ENCODE data around the gene C9orf72. TPM values are rescaled to one million over a fixed set of nuclear protein-coding genes. Genes with fewer than 3 reads are reported as not detected.
A peak's percentile ranks its signal among the peaks of the same experiment; 100 is the strongest.
"Not testable (repeated sequence)": the region's sequence is repeated elsewhere in the genome, so short reads cannot be mapped to it uniquely, and the experiment has no call there.

Gene C9orf72, protein sequence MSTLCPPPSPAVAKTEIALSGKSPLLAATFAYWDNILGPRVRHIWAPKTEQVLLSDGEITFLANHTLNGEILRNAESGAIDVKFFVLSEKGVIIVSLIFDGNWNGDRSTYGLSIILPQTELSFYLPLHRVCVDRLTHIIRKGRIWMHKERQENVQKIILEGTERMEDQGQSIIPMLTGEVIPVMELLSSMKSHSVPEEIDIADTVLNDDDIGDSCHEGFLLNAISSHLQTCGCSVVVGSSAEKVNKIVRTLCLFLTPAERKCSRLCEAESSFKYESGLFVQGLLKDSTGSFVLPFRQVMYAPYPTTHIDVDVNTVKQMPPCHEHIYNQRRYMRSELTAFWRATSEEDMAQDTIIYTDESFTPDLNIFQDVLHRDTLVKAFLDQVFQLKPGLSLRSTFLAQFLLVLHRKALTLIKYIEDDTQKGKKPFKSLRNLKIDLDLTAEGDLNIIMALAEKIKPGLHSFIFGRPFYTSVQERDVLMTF
- polyA plus RNA-seq (2012; ENCODE audit: insufficient read depth, insufficient read length): 12.0 TPM

DNA sequence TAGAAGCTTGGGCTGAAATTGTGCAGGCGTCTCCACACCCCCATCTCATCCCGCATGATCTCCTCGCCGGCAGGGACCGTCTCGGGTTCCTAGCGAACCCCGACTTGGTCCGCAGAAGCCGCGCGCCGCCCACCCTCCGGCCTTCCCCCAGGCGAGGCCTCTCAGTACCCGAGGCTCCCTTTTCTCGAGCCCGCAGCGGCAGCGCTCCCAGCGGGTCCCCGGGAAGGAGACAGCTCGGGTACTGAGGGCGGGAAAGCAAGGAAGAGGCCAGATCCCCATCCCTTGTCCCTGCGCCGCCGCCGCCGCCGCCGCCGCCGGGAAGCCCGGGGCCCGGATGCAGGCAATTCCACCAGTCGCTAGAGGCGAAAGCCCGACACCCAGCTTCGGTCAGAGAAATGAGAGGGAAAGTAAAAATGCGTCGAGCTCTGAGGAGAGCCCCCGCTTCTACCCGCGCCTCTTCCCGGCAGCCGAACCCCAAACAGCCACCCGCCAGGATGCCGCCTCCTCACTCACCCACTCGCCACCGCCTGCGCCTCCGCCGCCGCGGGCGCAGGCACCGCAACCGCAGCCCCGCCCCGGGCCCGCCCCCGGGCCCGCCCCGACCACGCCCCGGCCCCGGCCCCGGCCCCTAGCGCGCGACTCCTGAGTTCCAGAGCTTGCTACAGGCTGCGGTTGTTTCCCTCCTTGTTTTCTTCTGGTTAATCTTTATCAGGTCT lies at the start of gene C9orf72:
Gene C9orf72, minus strand, starts transcription at position 564 of the 716 bp plus-strand sequence. CDS start 6,361 bp downstream, outside the sequence.
- DNase-seq (ENCODE audit: low read depth, low spot score): no peak
- peak within 1 kb of the TSS; percentile 79 for H3K4me3 ChIP-seq (ENCODE audit: low read length)

DNA sequence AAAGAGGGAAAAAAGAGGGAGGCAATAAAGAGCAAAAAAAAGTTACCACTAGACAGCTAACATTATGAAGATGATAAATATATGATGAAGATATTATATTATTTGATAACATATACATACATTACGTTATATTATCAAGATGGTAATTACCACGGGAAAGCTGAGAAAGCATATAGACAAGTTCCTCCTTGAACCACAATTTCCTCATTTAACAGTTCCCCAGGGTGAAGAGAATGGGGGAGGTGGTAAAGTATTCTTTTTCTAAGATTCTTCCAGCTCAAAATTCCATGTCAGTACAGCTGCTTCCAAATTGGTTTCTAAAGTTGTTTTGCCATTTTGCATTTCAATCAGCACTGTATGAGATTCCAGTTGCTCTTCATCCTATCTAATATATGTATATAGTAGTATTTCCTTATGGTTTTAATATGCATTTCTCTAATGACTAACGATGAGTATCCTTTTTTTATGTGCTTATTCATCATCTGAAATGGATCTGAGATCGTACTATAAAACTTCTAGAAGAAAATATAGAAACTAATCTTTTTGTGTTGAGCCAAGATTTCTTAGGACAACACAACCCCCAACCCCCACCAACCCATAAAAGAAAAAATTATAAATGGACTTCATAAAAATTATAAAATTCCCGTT lies 49.5 kb upstream of the C9orf72 start:
- no peak for DNase-seq (ENCODE audit: low read depth, low spot score)
- H3K4me3 ChIP-seq (ENCODE audit: low read length): no peak overlapping the region

DNA sequence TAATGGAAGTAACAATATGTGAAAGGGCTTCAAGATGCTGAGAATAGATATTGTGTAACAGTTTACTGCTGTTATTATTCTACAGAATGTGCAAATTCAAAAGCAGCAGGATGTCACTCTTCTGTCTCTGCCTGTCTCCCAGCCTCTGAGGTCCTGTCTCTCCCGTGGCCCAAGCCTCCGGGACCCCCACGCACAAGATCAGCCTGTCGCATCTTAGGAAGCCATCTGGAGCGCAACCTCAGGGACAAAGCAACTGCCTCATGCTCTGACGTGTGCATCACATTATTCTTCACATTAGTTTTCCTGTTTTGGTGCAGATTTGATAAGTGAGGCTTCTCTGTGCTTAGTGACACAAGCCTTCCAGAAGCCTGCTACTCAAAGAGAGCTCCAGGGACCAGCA lies 46.5 kb upstream of the C9orf72 start:
- DNase-seq (ENCODE audit: low read depth, low spot score): no peak
- no peak overlapping the region for H3K4me3 ChIP-seq (ENCODE audit: low read length)

DNA sequence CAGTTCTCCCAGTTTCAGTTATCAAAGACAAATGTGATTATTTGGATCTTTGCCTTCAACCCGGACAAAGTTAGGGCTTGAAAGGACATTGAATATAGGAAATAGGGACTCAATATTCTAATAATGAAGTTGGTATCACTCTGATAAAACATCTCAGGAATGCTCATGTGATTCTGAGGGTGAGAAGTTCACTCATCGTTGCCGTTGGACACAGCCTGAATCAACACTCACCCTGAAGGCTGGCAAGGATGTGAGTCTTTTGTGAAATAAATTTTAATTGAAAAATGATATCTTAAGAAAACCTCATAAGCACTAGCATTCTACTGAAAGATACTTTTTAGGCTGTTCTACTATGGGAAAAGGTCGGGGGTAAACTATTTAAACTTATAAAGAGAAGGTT lies 44.8 kb upstream of the C9orf72 start:
- no peak overlapping the region for H3K4me3 ChIP-seq (ENCODE audit: low read length)
- DNase-seq (ENCODE audit: low read depth, low spot score): no peak

DNA sequence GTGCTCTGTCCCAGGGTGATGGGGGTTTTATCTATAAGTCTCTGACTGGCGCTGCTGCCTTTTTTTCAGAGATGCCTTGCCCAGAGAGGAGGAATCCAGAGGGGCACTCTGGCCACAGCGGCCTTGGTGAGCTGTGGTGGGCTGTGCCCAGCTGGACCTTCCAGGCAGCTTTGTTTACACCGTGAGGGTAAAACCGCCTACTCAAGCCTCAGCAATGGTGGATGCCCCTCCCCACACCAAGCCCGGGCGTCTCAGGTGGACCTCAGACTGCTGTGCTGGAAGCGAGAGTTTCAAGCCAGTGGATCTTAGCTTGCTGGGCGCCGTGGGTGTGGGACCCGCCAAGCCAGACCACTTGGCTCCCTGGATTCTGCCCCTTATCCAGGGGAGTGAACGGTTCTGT lies 41.3 kb upstream of the C9orf72 start:
- no peak overlapping the region for H3K4me3 ChIP-seq (ENCODE audit: low read length)
- DNase-seq (ENCODE audit: low read depth, low spot score): no peak

DNA sequence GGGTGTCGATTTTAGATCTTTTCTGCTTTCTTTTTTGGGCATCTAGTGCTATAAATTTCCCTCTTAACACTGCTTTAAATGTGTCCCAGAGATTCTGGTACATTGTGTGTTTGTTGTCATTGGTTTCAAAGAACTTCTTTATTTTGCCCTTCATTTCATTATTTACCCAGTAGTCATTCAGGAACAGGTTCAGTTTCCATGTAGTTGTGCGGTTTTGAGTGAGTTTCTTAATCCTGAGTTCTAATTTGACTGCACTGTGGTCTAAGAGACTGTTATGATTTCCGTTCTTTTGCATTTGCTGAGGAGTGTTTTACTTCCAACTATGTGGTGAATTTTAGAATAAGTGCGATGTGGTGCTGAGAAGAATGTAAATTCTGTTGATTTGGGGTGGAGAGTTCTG lies 38.8 kb upstream of the C9orf72 start:
- DNase-seq (ENCODE audit: low read depth, low spot score): not testable (repeated sequence)

DNA sequence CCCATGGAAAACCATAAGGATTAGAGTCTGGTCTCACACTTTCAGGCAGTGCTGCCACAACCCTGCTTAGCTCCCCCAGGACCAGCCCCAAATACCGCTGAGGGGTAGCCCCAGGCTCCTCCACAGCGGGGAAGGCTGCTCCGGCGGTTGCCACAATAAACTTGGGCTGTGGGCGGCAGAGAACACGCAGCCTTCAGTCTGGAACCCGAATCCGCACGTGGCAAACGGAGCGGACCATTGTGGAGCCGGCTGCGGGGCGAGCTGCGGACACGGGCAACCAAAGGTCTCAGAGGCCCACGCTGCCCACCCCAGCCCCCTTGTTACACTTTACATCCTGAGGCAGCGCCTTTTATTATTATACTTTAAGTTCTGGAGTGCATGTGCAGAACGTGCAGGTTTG lies 37.3 kb upstream of the C9orf72 start:
- H3K4me3 ChIP-seq (ENCODE audit: low read length): no peak overlapping the region
- no peak for DNase-seq (ENCODE audit: low read depth, low spot score)

More for the DNA sequence above, 38.8 kb upstream of the C9orf72 start:
- H3K4me3 ChIP-seq (ENCODE audit: low read length): not testable (repeated sequence)

DNA sequence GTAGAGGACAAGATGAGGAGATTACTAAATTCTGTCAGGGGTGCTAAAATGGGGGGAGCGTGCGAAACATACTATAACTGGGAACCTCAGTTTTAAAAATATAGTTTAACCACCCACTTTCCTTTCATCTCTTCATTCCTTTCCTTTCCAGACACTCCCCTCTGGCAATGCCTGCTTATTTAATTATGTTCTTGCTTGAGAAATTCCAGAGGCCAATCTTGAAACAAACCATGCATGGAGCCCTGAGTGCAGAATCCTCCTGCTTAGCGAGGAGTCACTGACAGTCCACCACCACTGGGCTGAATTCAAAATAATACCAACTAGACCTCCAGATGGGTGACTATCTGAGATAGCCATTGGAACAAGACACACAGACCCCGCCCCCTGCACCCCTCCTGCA lies 29.7 kb upstream of the C9orf72 start:
- no peak for DNase-seq (ENCODE audit: low read depth, low spot score)

DNA sequence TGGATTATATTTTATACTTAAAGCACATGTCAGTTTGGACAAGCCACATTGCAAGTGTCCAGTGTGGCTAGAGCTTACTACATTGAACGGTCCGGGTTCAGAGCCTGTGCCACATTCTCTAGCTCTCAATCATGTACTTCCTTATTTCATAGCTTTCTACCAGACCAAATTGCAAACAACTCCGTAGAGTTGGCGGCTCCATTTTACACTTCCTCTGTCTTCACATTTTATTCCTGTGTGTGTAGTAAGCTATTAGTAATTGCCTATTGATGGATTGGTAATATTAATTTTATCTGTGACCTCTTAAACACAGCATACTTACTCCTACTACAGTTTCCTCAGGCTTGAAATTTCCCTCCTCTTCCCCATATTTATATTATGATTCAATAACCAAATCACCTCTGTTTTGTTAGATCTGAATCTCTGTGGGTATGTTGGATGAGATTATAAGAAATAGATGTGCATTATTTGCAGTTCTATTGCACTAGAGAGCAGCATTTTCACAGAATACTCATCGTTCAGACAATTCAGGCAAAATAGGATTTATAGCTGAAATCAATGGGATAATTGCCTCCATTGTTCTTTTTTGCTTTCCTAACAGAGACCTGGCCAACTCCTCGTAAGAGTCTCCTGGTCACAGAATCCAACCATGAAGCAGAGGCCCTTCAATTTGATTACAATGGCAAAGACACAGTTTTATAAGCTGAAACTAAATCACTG lies 29.0 kb upstream of the C9orf72 start:
- H3K4me3 ChIP-seq (ENCODE audit: low read length): no peak overlapping the region
- DNase-seq (ENCODE audit: low read depth, low spot score): no peak

More for the DNA sequence above, 29.7 kb upstream of the C9orf72 start:
- H3K4me3 ChIP-seq (ENCODE audit: low read length): no peak overlapping the region

DNA sequence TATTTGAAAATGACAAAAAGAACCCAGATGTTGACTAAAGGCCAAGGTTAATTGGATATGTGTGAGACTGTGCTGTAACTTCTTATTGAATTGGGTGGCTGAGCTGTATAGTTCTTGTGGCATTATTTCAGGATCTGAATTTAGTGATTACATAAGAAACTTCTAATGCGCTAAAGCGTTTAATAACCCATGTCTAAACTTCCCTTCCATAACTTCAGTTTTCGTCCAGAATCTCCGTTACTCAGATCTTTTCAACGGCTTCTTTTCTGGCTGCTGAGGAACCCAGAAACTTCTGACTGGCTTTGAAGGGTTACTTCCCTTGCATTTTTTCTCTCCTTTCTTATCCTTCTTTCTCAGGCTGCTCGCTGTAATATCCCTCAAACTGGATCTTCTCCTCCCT lies 28.1 kb upstream of the C9orf72 start:
- H3K4me3 ChIP-seq (ENCODE audit: low read length): no peak overlapping the region
- no peak for DNase-seq (ENCODE audit: low read depth, low spot score)

DNA sequence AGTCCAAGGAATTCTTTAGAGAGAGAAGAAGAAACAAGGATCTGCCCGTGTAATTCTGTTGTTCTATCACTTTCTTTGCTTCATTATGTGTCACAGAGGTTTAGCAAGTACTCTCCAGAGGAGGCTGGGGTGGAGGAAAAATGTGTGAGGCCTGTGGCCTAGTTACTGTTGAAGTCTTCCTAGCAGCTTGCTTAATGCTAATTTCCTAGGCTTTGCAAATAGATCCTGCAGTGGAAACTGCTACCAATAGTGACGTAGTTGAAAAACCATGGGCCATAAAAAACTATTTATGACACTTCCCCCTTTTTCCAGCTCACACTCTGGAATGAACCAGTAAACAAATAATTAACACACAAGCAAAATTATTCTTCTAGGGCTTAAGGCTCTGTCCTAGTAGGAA lies 27.0 kb upstream of the C9orf72 start:
- H3K4me3 ChIP-seq (ENCODE audit: low read length): no peak overlapping the region
- DNase-seq (ENCODE audit: low read depth, low spot score): no peak

DNA sequence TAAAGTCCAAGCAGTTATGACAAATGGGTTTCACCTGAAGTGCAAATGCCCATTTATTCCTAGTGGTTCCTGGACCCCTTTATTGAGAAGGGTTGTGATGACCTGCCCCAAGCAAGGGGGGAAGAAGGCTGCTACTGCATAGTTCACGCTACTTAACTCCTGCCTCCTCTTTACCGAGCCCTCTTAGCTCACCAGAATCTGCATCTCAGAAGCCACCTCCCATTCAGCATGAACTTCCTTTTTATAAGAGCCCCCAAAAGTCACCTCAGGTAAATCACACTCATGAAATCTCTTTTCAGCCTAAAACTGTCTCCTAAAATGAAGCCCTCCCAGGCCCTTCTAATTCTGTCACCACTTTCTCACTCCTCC lies 26.6 kb upstream of the C9orf72 start:
- no peak overlapping the region for H3K4me3 ChIP-seq (ENCODE audit: low read length)
- no peak for DNase-seq (ENCODE audit: low read depth, low spot score)

DNA sequence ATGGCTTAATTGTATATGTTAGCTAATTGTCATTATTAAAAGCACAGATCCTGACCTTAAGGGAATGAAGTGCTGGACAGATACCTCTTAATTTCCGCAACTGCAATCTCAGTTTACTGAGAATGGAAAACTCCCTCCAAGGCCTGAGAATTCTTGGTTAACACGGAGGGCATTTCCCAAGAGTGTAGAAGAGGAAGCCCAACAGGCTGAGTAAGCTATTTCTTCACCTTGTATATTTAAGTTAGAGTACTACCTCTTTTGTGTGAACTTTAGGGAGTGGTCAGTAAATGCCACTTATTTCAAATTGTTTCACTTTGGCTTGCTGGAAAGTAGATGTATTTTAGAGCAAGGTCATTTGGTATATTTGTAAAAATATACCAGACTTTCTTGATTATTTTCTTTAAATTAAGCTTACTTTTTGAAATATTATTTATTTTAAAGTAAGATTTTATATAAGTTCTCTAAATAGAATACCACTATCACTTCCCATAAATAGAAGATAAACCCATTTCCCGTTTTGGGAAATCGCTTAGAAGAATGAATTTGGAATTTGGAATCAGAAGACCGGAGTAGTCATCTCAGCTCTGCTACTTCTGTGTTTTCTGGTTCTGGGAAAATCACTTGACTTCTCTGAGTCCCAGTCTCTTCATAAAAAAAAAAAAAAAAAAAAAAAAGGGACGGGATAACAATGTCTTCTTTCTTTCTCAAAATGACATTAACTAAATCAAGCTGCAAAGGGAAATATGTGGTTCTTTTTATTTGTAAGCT lies 26.0 kb upstream of the C9orf72 start:
- no peak for DNase-seq (ENCODE audit: low read depth, low spot score)
- H3K4me3 ChIP-seq (ENCODE audit: low read length): no peak overlapping the region

DNA sequence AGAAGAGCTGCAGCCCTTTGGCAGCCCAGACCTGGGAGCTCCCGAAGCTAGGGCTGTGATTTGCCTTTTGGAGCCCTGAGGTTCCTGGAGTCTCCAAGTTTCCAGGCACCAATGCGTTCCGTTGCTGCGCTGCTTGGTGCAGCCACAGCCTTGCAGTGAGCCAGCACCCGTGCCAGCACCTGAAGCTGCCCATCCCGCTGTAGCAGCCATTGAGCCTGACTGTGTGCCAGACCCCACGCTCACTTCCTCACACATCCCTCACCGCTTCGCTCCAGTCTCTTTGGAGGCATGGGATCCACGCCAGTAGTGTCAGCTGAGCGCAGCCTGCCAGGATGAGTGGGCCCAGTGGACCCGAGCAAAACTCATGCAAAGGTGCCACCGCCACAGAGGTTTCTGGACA lies 22.5 kb upstream of the C9orf72 start:
- H3K4me3 ChIP-seq (ENCODE audit: low read length): no peak overlapping the region
- no peak for DNase-seq (ENCODE audit: low read depth, low spot score)

DNA sequence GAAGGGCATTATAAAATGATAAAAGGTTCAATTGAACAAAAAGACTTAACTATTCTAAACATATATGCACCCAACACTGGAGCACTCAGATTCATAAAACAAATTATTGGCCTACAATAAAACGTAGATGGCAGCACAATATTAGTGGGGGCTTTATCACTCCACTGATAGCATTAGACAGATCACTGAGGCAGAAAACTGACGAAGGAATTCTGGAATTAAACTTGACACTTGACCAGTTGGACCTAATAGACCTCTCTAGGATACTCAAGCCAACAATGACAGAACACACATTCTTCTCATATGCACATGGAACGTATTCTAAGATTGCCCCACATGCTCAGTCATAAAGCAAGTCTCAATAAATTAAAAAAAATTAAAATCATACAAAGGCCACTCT lies 18.4 kb upstream of the C9orf72 start:
- DNase-seq (ENCODE audit: low read depth, low spot score): no peak
- no peak overlapping the region for H3K4me3 ChIP-seq (ENCODE audit: low read length)

DNA sequence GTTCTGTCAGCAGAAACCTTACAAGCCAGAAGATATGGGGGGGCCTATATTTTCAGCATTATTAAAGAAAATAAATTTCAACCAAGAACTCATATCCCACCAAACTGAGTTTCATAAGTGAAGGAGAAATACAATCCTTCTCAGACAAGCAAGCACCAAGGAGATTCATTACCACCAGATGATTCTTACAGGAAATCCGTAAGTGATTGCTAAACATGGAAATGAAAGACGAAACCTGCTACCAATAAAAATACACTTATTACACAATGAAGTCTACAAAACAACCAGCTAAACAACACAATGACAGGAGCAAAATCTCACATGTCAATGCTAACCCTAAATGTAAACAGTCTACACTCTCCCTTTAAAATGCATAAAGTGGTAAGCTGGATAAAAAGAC lies 17.8 kb upstream of the C9orf72 start:
- no peak for DNase-seq (ENCODE audit: low read depth, low spot score)
- no peak overlapping the region for H3K4me3 ChIP-seq (ENCODE audit: low read length)

DNA sequence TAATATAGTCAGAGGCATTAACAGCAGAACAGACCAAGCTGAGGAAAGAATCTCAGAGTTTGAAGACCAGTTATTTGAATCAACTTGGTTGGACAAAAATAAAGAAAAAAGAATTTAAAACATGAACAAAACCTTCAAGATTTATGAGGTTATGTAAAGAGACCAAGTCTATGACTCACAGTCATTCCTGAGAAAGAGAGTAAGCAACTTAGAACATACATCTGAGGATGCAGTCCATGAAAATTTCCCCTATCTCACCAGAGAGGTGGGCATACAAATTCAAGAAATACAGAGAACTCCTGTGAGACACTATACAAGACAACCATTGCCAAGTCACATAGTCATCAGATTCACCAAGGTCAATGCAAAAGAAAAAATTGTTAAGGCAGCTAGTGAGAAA lies 17.4 kb upstream of the C9orf72 start:
- DNase-seq (ENCODE audit: low read depth, low spot score): no peak
- H3K4me3 ChIP-seq (ENCODE audit: low read length): no peak overlapping the region

DNA sequence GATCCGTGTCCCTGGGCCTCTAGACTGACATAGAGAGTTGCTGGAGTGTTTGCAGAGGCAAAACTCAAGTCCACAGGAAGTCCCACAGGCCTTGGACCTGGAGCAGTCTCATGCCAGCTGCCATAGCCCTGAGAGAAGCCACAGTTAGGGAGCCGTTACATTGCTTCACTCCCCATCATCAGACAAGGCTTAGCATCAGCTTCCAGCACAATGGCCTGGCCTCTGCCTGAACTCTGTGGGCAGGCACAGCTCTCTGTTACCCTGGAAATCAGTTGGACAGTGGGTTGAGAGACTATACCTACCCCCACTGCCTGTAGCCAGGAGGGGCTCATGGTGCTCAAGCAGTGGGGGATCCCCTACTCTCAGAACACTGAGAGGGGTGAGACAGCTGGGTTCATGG lies 16.2 kb upstream of the C9orf72 start:
- DNase-seq (ENCODE audit: low read depth, low spot score): no peak
- H3K4me3 ChIP-seq (ENCODE audit: low read length): no peak overlapping the region

DNA sequence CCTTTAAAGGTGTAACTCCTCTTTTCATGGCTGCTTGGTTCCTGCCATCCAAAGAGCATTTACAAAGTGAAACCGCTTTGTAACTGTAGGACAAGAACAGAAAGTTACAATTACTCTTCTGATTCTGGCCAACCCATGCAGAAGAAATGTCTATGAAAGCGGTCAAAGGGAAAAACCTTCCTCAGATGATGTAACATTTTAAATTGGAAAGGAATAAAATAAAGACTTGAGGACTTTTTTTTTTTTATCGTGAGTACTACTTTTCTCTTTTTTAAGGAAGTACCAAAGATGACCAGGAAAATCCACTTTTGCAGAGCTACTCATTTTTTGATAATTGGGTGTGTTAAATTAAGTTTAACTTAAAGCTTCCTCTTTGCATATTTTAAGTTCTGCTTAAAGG lies 13.0 kb upstream of the C9orf72 start:
- no peak overlapping the region for H3K4me3 ChIP-seq (ENCODE audit: low read length)
- no peak for DNase-seq (ENCODE audit: low read depth, low spot score)
